ENCODE results near the gene ANKRD26. TPM values are rescaled to one million over a fixed set of nuclear protein-coding genes. Genes with fewer than 3 reads are reported as not detected.

The ANKRD26 gene
- total and polyA plus RNA-seq, 8 donors, result 1.2 to 46.1 (median 9.0) TPM

DNA sequence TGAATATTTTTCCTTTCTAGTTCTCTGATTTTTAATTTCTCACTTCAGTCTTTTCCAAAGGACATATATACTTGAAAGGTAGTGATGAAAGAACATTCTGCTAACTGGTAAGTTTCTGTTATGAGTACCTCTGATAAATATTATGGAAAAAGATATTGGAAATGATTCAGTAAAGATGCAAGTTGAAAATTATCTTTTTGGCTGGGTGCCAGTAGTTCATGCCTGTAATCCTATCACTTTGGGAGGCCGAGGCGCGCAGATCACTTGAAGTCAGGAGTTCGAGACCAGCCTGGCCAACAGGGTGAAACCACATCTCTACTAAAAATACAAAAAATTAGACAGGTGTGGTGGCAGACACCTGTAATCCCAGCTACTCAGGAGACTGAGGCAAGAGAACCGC is 62.1 kb downstream of the ANKRD26 start:
- H3K4me3 ChIP-seq, result no peak overlapping the region
- no peaks in the 10 kb centered on the region for H3K4me1 ChIP-seq
- H3K27me3 ChIP-seq, result no peaks in the 10 kb centered on the region
- no peaks in the 10 kb centered on the region for H3K9me3 ChIP-seq
- WGBS, 5 donors, result 96 to 99% (median 96%) methylated on average over 5 of the region's 5 CpGs
- intact Hi-C loops (cut with DNase I; ENCODE audit: low total_unique reads), result no loop called here
- peaks cover 4 to 75% (median 68%) of the 10 kb centered on the region in 4 donors for H3K36me3 ChIP-seq
- no peak overlapping the region for H3K27ac ChIP-seq
- TF ChIP-seq, protein P1, sequence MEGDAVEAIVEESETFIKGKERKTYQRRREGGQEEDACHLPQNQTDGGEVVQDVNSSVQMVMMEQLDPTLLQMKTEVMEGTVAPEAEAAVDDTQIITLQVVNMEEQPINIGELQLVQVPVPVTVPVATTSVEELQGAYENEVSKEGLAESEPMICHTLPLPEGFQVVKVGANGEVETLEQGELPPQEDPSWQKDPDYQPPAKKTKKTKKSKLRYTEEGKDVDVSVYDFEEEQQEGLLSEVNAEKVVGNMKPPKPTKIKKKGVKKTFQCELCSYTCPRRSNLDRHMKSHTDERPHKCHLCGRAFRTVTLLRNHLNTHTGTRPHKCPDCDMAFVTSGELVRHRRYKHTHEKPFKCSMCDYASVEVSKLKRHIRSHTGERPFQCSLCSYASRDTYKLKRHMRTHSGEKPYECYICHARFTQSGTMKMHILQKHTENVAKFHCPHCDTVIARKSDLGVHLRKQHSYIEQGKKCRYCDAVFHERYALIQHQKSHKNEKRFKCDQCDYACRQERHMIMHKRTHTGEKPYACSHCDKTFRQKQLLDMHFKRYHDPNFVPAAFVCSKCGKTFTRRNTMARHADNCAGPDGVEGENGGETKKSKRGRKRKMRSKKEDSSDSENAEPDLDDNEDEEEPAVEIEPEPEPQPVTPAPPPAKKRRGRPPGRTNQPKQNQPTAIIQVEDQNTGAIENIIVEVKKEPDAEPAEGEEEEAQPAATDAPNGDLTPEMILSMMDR (IDR thresholded peaks at IDR 0.05), result no peak
- TF ChIP-seq POLR2AphosphoS5 (IDR thresholded peaks at IDR 0.05), result no peak
- TF ChIP-seq POLR2A (IDR thresholded peaks at IDR 0.05), result no peak
- TF ChIP-seq EP300 (IDR thresholded peaks at IDR 0.05), result no peak
- DNase-seq, result no peak

DNA sequence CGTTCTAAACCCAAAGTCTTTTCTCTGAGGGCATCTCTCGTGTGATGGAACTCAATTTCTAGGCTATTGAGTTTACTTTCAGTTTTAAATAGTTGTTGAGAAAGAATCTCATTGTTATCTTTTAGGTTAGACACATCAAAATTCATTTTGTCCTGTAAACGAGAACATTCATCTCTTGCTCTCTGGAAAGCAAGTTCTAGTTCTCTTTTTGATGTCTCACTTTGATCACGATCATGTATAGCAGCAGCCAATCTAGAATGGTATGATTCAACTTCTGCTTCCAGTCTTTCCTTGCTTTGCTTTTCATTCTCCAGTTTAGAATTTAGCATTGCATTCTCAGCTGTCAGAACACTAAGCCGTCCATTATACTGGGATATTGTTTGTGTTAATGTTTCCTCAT is 65.1 kb downstream of the ANKRD26 start:
- intact Hi-C loops (cut with DNase I; ENCODE audit: low total_unique reads), result no loop called here
- peaks cover 4 to 65% (median 58%) of the 10 kb centered on the region in 4 donors for H3K36me3 ChIP-seq
- DNase-seq, result no peak
- WGBS, 5 donors, result 87 to 90% (median 89%) methylated on average over 5 of the region's 5 CpGs
- H3K27ac ChIP-seq, result no peak overlapping the region
- H3K4me1 ChIP-seq, result no peaks in the 10 kb centered on the region
- H3K9me3 ChIP-seq, result no peaks in the 10 kb centered on the region
- TF ChIP-seq, protein P1 (IDR thresholded peaks at IDR 0.05), result no peak
- TF ChIP-seq EP300 (IDR thresholded peaks at IDR 0.05), result no peak
- TF ChIP-seq POLR2A (IDR thresholded peaks at IDR 0.05), result no peak
- no peak for TF ChIP-seq POLR2AphosphoS5 (IDR thresholded peaks at IDR 0.05)
- no peak overlapping the region for H3K4me3 ChIP-seq
- H3K27me3 ChIP-seq, result no peaks in the 10 kb centered on the region

DNA sequence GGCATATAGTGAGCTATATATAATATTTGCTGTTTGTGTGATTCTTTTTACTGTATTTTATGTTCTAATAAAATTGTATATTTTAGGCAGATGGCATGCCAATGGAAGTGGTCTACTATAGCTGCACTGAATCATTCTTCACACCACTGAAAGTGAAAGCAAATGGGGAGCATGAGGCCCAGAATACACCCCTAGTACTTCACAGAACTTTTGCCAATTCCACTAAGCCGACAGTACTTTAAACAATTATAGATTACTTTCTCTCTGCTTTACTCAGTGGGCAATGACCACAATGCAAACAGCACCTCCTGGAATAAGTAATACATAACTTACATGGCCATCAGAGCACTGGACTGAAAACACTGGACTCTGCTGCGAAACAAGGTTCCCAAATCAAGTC is 70.2 kb downstream of the ANKRD26 start:
- Histone ChIP-seq H3K4me1 (no peaks in the 10 kb centered on the region), H3K27me3 (no peaks in the 10 kb centered on the region), H3K27ac (no peak overlapping the region), H3K4me3 (no peak overlapping the region), H3K9me3 (no peaks in the 10 kb centered on the region), H3K36me3 (peaks cover 0 to 65% (median 52%) of the 10 kb centered on the region in 4 donors)
- 63 to 76% (median 75%) methylated on average over 2 of the region's 2 CpGs for WGBS, 5 donors
- intact Hi-C loops (cut with DNase I; ENCODE audit: low total_unique reads), result no loop called here
- TF ChIP-seq POLR2AphosphoS5 (IDR thresholded peaks at IDR 0.05) (no peak), EP300 (IDR thresholded peaks at IDR 0.05) (no peak), POLR2A (IDR thresholded peaks at IDR 0.05) (no peak)
- TF ChIP-seq, protein P1 (IDR thresholded peaks at IDR 0.05), result no peak
- no peak for DNase-seq

DNA sequence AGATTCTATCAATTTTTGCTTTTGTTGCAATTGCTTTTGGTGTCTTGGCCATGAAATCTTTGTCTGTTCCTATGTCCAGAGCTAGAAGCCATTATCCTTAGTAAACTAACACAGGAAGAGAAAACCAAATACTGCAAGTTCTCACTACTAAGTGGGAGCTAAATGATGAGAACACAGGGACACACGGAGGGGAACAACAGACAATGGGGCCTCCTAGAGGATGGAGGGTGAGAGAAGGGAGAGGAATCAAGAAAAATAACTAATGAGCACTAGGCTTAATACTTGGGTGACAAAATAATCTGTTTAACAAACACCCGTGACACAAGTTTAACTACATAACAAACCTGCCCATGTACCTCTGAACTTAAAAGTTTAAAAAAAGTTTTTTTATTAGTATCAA is 78.2 kb downstream of the ANKRD26 start:
- H3K27ac ChIP-seq, result no peak overlapping the region
- DNase-seq, result no peak
- no peaks in the 10 kb centered on the region for H3K4me1 ChIP-seq
- H3K9me3 ChIP-seq, result no peaks in the 10 kb centered on the region
- intact Hi-C loops (cut with DNase I; ENCODE audit: low total_unique reads), result no loop called here
- peaks cover 0 to 45% (median 30%) of the 10 kb centered on the region in 4 donors for H3K36me3 ChIP-seq
- TF ChIP-seq POLR2A (IDR thresholded peaks at IDR 0.05) (no peak), EP300 (IDR thresholded peaks at IDR 0.05) (no peak), POLR2AphosphoS5 (IDR thresholded peaks at IDR 0.05) (no peak)
- TF ChIP-seq, protein P1 (IDR thresholded peaks at IDR 0.05), result no peak
- H3K4me3 ChIP-seq, result no peak overlapping the region
- 76 to 96% (median 81%) methylated on average over 2 of the region's 2 CpGs for WGBS, 5 donors
- no peaks in the 10 kb centered on the region for H3K27me3 ChIP-seq
